ENCODE measurements around the gene ARFGEF2. TPM values are rescaled to one million over a fixed set of nuclear protein-coding genes. Genes with fewer than 3 reads are reported as not detected.

The ARFGEF2 gene
- total and polyA plus RNA-seq, 2 of the 8 experiments (the other 6 are each of a cell fraction or from before 2014, with no cell fraction given) = 8.1 to 21.8 TPM

GRCh38 chr20:48958743-48959142 is 37.2 kb downstream of the ARFGEF2 start:
- no peak overlapping the region for H3K4me2 ChIP-seq (ENCODE audit: insufficient read depth in 1 of 2, low read depth in 2 of 2, low read length in 2 of 2)
- no peak overlapping the region for H2AK5ac ChIP-seq (ENCODE audit: low read depth, low read length)
- no peak overlapping the region for H2BK5ac ChIP-seq (ENCODE audit: low read depth, low read length)
- 0 out of 2 replicates have a peak, but pooled peaks cover 2% of the 10 kb centered on the region for H3K23me2 ChIP-seq (ENCODE audit: low read depth, low read length)
- no peaks in the 10 kb centered on the region for H4K20me1 ChIP-seq (replicated peaks in 1 of 2; ENCODE audit: control insufficient read depth in 1 of 2, insufficient read depth in 2 of 2, low read length in 2 of 2)
- no peak overlapping the region for H2BK120ac ChIP-seq (replicated peaks; ENCODE audit: low read depth, low read length)
- no peak overlapping the region for H4K5ac ChIP-seq (ENCODE audit: insufficient read length, low read depth, low read length)
- no peak overlapping the region for H2BK12ac ChIP-seq (ENCODE audit: low read depth, low read length)
- 93% methylated on average over 2 of the region's 2 CpGs; no CpG with 5 or more reads in 1 of the 2 experiments for WGBS, 2 experiments (ENCODE audit: extremely low coverage in 1 of 2, insufficient coverage in 1 of 2, insufficient read length in 1 of 2, insufficient replicate concordance in 2 of 2, low coverage in 1 of 2, low lambda C conversion rate in 2 of 2, missing lambda C conversion rate in 1 of 2)
- DNase-seq (ENCODE audit: low read depth in 1 of 2, low spot score in 2 of 2) (no peak), FAIRE-seq (no peak)
- no peak overlapping the region for H3K4me3 ChIP-seq (ENCODE audit: extremely low read depth in 1 of 4, insufficient read depth in 2 of 4, low read depth in 3 of 4, low read length in 4 of 4)
- TF ChIP-seq CTBP2 (IDR thresholded peaks at IDR 0.05; ENCODE audit: borderline replicate concordance, insufficient read depth, insufficient read length, low read length) (no peak), BACH1 (IDR thresholded peaks at IDR 0.05; ENCODE audit: low read length) (no peak), SIRT6 (IDR thresholded peaks at IDR 0.05; ENCODE audit: low read length) (no peak)
- TF ChIP-seq, protein P1, sequence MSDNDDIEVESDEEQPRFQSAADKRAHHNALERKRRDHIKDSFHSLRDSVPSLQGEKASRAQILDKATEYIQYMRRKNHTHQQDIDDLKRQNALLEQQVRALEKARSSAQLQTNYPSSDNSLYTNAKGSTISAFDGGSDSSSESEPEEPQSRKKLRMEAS (IDR thresholded peaks at IDR 0.05) = no peak
- H3K23ac ChIP-seq (ENCODE audit: insufficient read length) = no peak overlapping the region
- no peak overlapping the region for H3K18ac ChIP-seq (ENCODE audit: extremely low read depth, low read length)
- H3K9me3 ChIP-seq (ENCODE audit: insufficient read depth in 2 of 2, low read depth in 1 of 2, low read length in 1 of 2) = no peaks in the 10 kb centered on the region
- no peak overlapping the region for H2BK20ac ChIP-seq (ENCODE audit: low read length)
- H3K4me1 ChIP-seq (replicated peaks in 1 of 4; ENCODE audit: control insufficient read depth in 3 of 4, insufficient read depth in 4 of 4, low read length in 3 of 4) = no peaks in the 10 kb centered on the region
- H3K27ac ChIP-seq (ENCODE audit: low read depth, low read length) = no peak overlapping the region
- H3K79me2 ChIP-seq (ENCODE audit: control insufficient read depth in 1 of 2, insufficient read depth in 2 of 2, low read length in 2 of 2) = no peaks in the 10 kb centered on the region
- ChIA-PET CTCF (ENCODE audit: partially characterized antibody) (interaction anchor here (1.2 kb wide), 1 partner anchor 9 kb away, joined by 3 read pairs; no protein-coding TSS in a partner anchor), POLR2A (ENCODE audit: partially characterized antibody) (no interaction called here)
- H3K4ac ChIP-seq (replicated peaks; ENCODE audit: insufficient read length, low read depth, low read length) = no peak overlapping the region
- H3K36me3 ChIP-seq (ENCODE audit: control insufficient read depth in 2 of 4, insufficient read depth in 4 of 4, low read length in 3 of 4) = peaks cover 9 to 29% (median 22%) of the 10 kb centered on the region in 4 experiments
- H3K9ac ChIP-seq (replicated peaks in 1 of 4; ENCODE audit: extremely low read depth in 1 of 4, low read depth in 3 of 4, low read length in 3 of 4) = no peak overlapping the region
- no peak overlapping the region for H3K56ac ChIP-seq (replicated peaks; ENCODE audit: insufficient read length, low read depth, low read length)
- H4K8ac ChIP-seq (ENCODE audit: extremely low read depth, insufficient read depth, low read length) = no peak overlapping the region
- H2AFZ ChIP-seq (ENCODE audit: low read length) = no peak overlapping the region
- H4K91ac ChIP-seq (replicated peaks; ENCODE audit: insufficient read length, low read length) = no peak overlapping the region
- H2BK15ac ChIP-seq (ENCODE audit: low read length) = no peak overlapping the region
- H3K79me1 ChIP-seq (ENCODE audit: low read depth, low read length) = no peaks in the 10 kb centered on the region
- no peak overlapping the region for H3K14ac ChIP-seq (ENCODE audit: insufficient read length)
- H3K27me3 ChIP-seq (replicated peaks in 1 of 4; ENCODE audit: control insufficient read depth in 3 of 4, extremely low read depth in 1 of 4, insufficient read depth in 3 of 4, low read length in 3 of 4) = no peaks in the 10 kb centered on the region

All from H1 (cell line).